Glomerular endothelial cell (primary cell): ENCODE measurements around the gene ATP6AP1. TPM values are rescaled to one million over a fixed set of nuclear protein-coding genes. Genes with fewer than 3 reads are reported as not detected.

Source experiments
- DNase-seq: peaks from one replicate; pipeline ENCODE4 v3.0.0-alpha.2; 2011; ENCODE audit warnings: low read depth, low spot score; ENCODE audit errors: extremely low read depth
- total RNA-seq: library from RNA; depleted of rRNA; stranded (reverse); fragments of >200 nt; gene quantifications from 2 replicates; pipeline ENCODE4 v1.2.3, GENCODE V29; 2015

The ATP6AP1 gene
- total RNA-seq, 1 donor from 2014 or later, result 164 TPM

DNA sequence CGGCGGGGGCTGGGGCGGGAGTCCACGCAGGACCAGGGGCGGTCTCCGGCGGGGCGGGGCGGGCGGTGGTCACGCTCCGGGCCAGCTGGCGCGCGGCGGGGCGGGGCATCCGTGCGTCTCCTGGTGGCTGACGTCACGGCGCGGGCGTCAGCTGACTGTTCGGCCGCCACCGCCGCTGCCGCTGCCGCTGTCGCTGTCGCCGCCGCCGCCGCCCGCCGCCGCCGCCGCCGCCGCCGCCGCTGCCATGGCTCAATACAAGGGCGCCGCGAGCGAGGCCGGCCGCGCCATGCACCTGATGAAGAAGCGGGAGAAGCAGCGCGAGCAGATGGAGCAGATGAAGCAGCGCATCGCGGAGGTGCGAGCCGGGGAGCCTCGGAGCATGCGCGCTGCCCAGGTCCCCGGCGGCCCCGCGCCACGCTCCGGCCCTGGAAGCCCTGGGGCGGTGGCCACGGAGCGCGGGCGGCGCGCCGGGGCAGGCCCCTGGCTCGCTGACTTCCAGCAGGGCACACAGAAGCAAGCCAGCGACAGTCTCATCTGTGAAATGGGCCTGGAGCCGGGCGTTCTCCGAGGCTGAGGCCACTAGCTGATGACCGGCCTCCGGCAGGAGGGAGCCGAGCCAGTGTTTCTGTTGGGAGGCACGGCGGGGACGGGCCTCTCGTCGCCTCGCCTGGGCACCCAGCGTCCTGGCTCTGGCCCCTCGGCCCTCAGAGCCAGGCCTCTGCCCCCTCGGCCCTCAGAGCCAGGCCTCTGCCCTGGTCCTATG lies 15.7 kb downstream of the ATP6AP1 start, which contains the start of gene FAM50A:
Gene FAM50A (plus strand): TSS at position 150 of the 763 bp plus-strand sequence. CDS start 95 bp downstream, at position 245.
- no peak for DNase-seq

DNA sequence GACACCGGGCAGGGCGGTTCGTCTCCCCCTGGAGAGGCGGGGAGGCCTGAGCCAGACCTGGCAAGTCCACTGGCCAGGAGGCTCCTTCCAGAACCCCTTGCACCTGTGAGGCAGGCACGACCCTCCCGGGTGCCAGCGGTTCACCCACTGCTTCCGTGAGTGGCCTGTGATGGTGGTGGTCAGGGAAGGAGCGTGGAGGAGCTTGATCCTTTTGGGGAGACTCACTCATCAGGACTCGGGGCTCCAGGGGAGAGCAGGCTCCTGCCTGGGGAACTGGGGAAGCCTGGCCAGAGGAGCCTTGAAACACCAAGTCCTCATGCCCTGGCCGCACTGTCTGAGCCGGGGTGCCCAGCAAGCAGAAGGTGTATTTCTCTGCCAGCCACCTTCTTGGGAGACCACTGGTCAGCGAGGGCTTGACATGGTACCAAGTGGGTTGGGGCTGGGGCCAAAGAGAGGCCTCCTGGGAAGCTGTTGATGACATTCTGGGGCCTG lies 16.3 kb downstream of the ATP6AP1 start:
- DNase-seq, result no peak

DNA sequence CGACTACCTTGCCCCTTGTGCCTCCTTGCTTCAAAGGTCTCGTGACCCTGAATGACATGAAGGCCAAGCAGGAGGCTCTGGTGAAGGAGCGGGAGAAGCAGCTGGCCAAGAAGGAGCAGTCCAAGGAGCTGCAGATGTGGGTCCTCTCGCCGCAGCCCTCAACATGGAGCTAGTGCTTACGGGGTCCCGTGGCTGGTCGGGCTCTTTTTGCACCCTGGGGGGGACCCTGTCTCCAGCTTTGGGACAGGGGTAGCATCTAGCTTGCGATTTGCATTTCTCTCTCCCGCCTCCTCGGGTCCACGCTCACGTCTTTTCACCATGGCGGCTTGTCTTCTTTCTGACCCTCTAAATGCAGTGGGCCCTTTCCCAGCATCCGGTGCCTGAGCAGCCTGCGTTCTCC lies 17.3 kb downstream of the ATP6AP1 start:
- DNase-seq, result no peak

DNA sequence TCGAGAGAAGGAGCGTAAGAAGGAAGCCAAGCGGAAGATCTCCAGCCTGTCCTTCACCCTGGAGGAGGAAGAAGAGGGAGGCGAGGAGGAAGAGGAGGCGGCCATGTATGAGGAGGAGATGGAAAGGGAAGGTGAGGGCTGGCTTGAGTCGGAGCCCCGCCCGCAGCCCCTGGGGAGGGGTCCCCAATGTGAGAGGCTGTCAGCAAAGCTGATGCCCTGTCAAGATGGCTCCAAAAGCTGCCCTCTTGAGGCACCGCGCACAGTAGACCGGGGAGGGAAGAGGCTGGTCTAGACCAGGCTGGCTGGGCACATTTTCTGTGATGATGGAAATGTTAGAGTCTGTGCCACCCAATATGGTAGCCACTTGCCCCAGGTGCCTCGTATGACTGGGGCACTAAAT lies 18.0 kb downstream of the ATP6AP1 start:
- DNase-seq, result no peak

DNA sequence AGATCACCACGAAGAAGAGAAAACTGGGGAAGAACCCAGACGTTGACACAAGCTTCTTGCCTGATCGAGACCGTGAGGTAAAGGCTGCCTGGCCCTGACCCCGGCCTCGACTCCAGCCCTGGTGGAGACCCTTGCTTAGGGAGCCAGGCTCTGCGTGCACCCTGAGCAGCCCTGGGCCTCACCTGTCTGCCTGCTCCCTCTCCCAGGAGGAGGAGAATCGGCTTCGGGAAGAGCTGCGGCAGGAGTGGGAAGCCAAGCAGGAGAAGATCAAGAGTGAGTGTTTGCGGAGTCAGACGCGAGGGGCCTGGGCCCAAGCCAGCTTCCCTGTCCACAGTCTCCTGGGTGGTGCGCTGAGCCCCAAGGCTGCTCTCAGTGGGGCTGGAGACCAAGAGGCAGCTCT lies 20.0 kb downstream of the ATP6AP1 start:
- no peak for DNase-seq

DNA sequence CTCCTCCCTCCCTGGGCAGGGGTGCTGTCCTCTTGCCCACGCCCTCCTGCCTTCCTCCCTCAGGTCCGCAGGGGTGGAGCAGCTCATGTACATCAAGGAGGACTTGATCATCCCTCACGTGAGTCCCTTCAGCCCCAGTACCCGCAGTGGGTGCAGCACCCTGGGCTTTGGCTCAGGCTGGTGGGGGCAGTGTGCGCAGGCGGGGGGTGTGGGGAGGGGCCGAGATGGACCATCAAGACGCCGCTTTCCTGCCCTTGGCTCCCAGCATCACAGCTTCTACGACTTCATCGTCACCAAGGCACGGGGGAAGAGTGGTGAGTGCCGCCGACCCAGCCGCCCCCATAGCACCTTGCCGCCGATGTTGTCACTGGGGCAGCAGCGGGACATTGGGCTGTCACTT lies 21.1 kb downstream of the ATP6AP1 start:
- DNase-seq, result no peak

DNA sequence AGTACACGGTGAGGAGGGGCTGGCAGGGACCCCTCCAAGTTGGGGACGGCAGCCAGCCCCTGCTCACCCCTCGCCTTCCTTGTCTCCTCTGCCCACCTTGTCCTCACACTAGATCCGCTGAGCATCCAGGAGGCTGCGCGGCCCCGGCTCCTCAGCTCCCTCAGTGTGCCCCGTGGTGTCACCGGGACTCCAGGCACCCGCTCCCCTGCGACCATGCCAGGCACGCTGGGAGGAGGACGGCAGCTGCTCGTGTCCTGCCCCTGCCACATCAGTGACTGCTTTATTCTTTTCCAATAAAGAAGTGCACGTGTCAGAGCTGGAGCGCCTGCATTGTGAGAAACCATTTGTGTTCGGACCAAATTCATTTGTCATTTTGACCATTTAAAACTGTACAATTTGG lies 21.8 kb downstream of the ATP6AP1 start:
- no peak for DNase-seq

DNA sequence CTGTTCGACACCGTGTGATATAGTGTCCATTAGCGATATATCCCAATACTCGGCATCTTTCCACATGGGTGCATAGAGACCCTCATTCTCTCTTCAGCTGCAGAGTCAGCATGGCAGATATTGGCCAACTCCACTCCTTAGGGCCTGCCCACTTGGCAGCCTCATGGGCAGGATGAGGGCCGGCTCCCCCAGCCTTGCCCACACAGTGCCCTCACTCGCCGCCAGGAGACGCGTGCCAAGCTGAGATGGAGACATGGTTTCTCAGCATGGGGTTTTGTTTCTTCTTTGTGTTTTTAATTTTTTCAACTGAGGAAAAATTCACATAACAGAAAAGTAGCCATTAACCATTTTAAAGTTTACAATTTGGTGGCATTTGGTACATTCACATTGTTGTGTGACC lies 24.3 kb downstream of the ATP6AP1 start:
- DNase-seq, result no peak

DNA sequence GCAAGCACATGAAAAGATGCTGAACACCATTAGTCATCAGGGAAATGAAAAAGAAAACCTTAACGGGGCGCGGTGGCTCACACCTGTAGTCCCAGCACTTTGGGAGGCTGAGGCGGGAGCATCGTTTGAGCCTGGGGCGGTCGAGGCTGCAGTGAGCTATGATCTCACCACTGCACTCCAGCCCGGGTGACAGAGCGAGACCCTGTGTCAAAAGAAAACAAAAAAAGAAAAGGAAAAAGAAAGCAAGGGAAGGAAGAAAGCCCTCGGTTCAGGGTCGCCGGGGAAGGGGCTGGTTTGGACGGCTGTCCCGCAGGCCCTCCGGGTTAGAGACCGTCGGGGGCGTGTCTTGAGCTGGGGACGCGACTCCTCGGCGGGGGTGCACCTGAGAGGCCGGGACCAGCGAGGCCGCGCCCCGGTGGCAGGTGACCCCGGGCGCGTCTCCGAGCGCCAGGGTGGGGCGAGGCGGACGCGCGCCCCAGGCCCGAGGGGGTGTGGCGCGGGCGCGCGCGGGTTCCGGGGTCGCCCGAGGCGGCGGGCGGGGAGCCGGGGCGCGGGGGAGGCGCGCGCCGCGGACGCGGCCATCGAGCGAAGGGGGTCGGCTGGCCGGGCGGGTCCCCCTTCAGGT lies 29.1 kb downstream of the ATP6AP1 start:
- no peak for DNase-seq

DNA sequence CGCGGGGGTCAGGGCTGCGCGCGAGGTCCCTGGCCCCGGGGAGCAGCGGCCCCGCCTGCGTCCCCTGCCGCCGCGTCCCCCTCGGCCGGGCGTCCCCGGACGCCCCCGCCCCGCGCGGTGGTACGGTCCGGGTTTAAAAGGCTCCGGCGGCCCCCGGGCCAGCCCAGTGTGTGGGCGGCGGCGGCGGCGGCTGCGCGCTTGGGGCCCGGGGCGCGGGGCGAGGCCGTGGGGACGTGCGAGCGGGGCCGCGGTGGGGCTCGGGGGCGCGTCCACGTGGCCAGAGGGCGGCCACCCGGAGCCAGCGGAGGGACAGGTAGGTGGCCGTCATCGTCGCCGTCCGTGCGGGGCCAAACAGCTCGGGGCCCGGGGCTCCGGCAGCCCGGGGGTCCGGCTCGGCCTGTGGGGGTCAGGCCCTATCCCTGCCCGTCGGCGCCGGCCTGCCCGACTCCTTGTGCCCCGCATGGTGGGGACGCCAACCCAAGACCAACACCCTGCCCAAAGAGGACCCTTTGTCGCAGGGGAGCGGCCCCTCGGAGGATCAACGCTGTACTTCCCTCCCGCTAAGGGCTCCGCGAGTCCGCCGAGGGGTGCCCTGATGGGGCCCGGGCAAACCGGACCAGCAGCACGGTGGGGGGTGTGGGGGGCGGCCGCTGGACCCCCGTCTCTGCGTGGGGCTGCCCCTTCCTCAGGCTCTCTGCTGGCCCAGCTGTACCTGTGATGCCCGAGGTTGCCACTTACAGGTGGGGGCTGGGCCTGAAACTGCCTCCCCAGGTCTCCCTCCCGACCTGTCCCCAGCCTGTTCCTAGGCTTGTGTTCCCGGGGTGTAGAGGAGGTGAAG lies 29.9 kb downstream of the ATP6AP1 start, which contains the start of gene PLXNA3:
Gene PLXNA3 (plus strand): TSS at position 166 of the 838 bp plus-strand sequence. CDS start 1,903 bp downstream, outside the sequence.
- no peak for DNase-seq

DNA sequence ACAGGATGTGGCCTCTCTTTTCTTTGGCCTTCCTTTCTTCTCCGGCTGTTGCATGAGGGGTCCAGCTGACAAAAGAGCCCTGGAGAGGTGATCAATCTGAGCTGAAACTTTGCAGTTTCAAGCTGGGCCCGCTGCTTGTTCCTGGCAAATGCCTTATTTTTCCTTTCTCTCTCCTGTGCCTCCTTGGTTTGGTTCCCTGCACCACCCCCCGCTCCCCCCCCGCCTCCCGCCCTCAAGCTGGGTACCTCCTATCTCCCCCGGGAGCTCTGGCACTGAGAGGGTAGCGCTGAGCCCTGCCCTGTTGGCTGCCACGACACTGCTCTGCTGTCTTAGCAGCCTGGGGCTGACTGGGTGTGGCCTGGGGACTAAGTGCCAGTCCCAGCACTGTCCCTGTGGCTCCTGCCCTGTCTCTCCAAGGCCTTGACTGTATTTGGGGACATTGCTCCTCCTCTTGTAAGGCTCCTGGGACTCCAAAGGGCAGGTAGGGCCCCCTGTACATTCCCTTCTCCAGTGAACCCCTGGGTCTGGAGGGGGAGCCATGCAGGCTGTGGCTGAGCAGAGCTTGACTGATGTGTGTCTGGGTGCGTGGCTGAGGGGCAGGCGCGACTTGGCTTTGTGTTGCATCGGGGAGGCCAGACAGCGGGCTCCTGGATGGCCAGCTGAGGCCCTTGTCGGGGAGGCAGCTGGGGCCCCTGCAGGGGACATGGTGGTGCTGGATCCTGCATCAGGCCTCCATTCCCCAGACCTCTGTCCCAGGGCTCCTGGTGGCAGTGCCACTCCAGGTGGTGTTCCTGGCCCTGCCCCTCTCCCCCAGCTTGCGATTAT lies 30.7 kb downstream of the ATP6AP1 start:
- DNase-seq, result no peak

DNA sequence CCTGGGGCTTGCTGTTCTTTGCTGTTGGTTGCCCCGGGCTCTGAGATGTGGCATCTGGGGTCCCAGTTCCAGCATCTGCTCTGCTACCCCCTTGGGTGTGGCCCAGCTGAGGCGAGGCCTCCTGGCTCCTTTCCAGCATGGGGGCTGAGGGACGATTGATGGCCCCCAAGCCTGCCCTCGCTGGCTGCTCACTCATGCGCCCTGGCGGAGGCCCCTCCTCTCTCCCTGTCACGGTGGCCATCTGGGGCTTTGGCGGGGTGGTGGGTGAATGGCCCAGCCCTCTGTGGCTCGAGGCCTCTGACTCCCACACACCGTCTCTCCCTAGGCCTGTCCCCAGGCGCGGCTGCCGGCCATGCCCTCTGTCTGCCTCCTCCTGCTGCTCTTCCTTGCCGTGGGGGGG lies 31.4 kb downstream of the ATP6AP1 start:
- DNase-seq, result no peak

DNA sequence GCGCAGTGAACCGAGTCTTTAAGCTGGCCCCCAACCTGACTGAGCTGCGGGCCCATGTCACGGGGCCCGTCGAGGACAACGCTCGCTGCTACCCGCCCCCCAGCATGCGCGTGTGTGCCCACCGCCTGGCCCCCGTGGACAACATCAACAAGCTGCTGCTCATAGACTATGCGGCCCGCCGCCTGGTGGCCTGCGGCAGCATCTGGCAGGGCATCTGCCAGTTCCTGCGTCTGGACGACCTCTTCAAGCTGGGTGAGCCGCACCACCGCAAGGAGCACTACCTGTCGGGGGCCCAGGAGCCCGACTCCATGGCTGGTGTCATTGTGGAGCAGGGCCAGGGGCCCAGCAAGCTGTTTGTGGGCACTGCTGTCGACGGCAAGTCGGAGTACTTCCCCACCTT lies 31.8 kb downstream of the ATP6AP1 start:
- no peak for DNase-seq

DNA sequence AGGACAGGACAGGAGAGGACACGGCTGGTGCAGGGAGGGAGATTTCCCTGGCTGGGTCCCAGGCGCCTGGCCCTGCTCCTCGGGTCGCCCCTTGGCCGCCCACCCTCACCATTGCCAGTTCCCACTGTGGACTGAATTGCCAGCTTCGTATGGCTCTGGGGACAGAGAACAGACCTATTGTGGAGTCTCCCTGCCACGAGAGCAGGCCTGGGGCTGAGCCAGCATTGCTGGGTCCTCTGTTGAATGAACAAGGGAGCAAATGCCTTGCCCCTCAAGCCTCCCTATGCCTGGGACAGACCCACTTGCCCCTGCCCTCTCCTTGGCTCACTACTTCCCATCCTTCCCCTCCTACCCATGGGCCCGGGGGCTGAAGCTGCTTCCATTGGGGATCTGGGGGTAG lies 33.9 kb downstream of the ATP6AP1 start:
- no peak for DNase-seq

DNA sequence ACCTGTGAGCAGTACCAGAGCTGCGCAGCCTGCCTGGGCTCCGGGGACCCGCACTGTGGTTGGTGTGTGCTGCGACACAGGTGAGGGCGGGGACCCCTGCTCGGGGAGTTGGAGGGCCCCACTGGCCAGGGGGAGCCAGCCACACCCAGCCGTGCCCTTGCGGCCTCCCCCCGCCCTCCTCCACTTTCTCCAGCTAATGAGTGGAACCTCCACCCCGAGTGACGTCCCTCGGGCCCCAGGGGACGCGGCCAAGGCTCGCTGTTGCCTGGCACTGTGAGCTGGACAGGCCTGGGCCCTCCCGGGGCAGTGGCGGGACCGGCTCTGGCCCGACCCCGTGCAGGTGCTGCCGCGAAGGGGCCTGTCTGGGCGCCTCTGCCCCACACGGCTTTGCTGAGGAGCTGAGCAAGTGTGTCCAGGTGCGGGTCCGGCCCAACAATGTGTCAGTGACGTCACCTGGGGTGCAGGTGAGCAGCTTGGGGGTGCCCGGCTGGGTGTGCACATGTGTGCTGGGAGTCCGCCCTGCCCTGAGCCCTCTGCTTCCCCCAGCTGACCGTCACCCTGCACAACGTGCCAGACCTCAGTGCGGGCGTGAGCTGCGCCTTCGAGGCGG lies 35.2 kb downstream of the ATP6AP1 start:
- no peak for DNase-seq

DNA sequence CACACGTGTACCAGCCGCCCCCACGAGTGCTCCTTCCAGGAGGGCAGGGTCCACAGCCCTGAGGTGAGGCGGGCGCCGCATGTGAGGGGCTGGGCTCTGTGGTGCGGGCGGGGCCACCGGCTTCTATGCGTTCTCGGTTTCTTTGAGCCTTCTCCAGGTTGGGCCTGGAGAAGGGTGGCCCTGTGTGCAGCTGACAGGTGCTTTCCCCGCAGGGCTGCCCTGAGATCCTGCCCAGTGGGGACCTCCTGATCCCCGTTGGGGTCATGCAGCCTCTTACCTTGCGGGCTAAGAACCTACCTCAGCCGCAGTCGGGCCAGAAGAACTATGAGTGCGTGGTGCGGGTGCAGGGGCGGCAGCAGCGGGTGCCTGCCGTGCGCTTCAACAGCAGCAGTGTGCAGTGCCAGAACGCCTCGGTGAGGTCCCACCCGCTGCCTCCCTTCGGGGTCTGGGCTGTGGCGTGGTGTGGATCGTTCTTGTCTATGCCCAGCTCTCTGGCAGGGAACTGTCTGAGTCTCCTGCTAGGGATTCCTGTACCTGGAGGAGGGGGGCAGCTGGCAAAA lies 36.4 kb downstream of the ATP6AP1 start:
- no peak for DNase-seq

DNA sequence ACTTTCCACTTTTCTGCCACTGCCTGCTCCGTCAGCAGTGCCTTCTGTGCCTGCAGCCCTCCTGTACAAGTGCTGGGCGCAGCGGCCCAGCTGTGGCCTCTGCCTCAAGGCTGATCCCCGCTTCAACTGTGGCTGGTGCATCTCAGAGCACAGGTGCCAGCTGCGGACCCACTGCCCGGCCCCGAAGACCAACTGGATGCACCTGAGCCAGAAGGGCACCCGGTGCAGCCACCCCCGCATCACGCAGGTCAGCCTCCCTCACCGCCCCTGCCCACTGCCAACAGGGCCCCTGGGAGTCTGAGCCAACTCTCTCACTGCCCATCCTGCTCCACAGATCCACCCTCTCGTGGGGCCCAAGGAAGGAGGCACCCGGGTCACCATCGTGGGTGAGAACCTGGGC lies 37.1 kb downstream of the ATP6AP1 start:
- DNase-seq, result no peak

DNA sequence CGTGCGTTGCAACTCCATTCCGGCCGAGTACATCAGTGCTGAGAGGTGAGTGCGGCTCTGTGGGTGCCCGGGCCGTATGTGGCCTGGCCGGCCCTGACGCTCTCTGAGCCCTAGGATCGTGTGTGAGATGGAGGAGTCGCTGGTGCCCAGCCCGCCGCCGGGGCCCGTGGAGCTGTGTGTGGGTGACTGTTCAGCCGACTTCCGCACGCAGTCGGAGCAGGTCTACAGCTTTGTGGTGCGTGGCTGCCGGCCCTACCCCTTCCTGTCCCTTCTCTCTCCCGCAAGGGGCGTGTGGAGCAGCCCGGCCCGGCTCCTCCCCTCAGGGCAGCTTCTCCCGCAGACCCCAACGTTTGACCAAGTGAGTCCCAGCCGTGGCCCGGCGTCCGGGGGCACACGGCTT lies 37.6 kb downstream of the ATP6AP1 start:
- DNase-seq, result no peak

DNA sequence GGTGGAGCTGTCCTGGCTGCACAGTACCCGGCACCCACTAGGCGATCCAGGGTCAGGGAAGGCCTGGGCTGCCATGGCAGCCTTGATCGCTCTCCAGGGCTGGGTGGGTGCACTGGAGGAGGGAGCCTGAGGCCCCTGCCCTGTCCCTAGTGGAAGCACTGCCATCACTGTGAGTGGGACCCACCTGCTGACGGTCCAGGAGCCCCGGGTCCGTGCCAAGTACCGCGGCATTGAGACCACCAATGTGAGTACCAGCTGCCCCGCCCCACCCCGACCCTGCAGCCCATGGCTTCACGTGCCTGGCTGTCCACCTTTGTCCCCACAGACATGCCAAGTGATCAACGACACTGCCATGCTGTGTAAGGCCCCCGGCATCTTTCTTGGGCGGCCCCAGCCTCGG lies 38.4 kb downstream of the ATP6AP1 start:
- no peak for DNase-seq

DNA sequence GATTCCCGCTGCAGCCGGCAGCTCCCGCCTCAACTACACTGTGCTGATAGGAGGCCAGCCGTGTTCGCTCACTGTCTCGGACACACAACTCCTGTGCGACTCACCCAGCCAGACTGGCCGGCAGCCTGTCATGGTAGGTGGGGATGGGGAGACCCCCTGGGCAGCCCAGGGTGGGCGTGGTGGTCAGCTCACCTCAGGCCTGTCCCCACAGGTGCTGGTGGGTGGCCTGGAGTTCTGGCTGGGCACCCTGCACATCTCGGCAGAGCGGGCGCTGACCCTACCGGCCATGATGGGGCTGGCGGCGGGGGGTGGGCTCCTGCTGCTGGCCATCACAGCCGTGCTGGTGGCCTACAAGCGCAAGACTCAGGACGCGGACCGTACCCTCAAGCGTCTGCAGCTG lies 39.1 kb downstream of the ATP6AP1 start:
- DNase-seq, result no peak
